A549 (cell line): Measurements from ENCODE around the gene KCTD1. TPM values are rescaled to one million over a fixed set of nuclear protein-coding genes. Genes with fewer than 3 reads are reported as not detected.

ENCODE experiments used
- ATAC-seq, 2 experiments: fragments of 200-7000 bp in 1 of 2; fragments of >200 bp in 1 of 2; cut with Nextera tagmentation in 1 of 2; cut with Tn5 transposase in 1 of 2; 3 replicates each; pipeline versions ENCODE4 v1.8.0 to v1.9.1; 2018 to 2020; ENCODE audit warnings: mild to moderate bottlenecking in 1 of 2, moderate library complexity in 1 of 2
- CTCF ChIA-PET: fragments of 300-600 bp; sonication (Branson Sonifier 250); formaldehyde crosslinking; extraction: SDS; loops from one replicate; lab custom pipeline; 2021; ENCODE audit warnings: antibody characterized with exemption, inconsistent platforms; lab: Yijun Ruan, JAX
- POLR2A ChIA-PET: fragments of 350-600 bp; formaldehyde crosslinking; extraction: SDS; loops from one replicate; lab custom pipeline; 2021; ENCODE audit warnings: antibody characterized with exemption, inconsistent platforms; lab: Yijun Ruan, JAX
- DNase-seq, 2 experiments: peaks; one replicate each; pipeline versions ENCODE4 v3.0.0 to v3.0.0-alpha.2; 2011 to 2016; ENCODE audit warnings: low read depth in 1 of 2, low spot score in 1 of 2
- FAIRE-seq: peaks from 2 replicates; lab custom pipeline; 2011; peaks lifted over from hg19 to GRCh38; lab: Jason Lieb, UNC
- H3K27ac ChIP-seq, 2 experiments: fragments of >200 bp; sonication (Bioruptor Twin); formaldehyde crosslinking; 3 replicates each; pipeline ENCODE4 v1.5.1; 2016 to 2017
- H3K4me1 ChIP-seq: fragments of >200 bp; sonication (Bioruptor Twin); formaldehyde crosslinking; 3 replicates; pipeline ENCODE4 v1.6.1; 2016
- H3K4me2 ChIP-seq: fragments of >200 bp; sonication (Bioruptor Twin); formaldehyde crosslinking; 3 replicates; pipeline ENCODE4 v1.6.1; 2016
- H3K4me3 ChIP-seq: fragments of >200 bp; sonication (Bioruptor Twin); formaldehyde crosslinking; 3 replicates; pipeline ENCODE4 v1.5.1; 2016
- H3K9me3 ChIP-seq: fragments of >200 bp; sonication (Bioruptor Twin); formaldehyde crosslinking; 3 replicates; pipeline ENCODE4 v1.6.1; 2016
- EHMT2 ChIP-seq: fragments of 200-600 bp; sonication (generic); IDR thresholded peaks from 2 replicates; pipeline ENCODE4 v1.6.1; 2016; ENCODE audit warnings: antibody characterized with exemption, low read depth, mild to moderate bottlenecking, moderate library complexity
- ESRRA ChIP-seq: fragments of 150-350 bp; IDR thresholded peaks from 2 replicates; pipeline ENCODE4 v1.6.1; 2014; ENCODE audit warnings: mild to moderate bottlenecking, low read length, borderline replicate concordance
- FOSB ChIP-seq: fragments of 250-450 bp; sonication (Bioruptor Pico); IDR thresholded peaks from 2 replicates; pipeline ENCODE4 v1.5.0; 2020; ENCODE audit warnings: mild to moderate bottlenecking, moderate library complexity
- FOSL2 ChIP-seq, 2 experiments: fragments of 450-650 bp in 1 of 2; fragments of >200 bp in 1 of 2; sonication (Bioruptor Twin) in 1 of 2; formaldehyde crosslinking; IDR thresholded peaks; 2 replicates each; pipeline versions ENCODE4 v1.5.0 to v1.6.1; 2016 to 2020; ENCODE audit warnings: mild to moderate bottlenecking in 1 of 2, moderate library complexity in 1 of 2
- HDAC2 ChIP-seq: fragments of 200-600 bp; sonication (generic); IDR thresholded peaks from 2 replicates; pipeline ENCODE4 v1.6.1; 2016
- HOXB13 ChIP-seq: fragments of 250-450 bp; sonication (Bioruptor Pico); IDR thresholded peaks from 2 replicates; pipeline ENCODE4 v1.5.0; 2020; ENCODE audit warnings: low read depth, mild to moderate bottlenecking, moderate library complexity
- HOXB5 ChIP-seq: fragments of 250-450 bp; sonication (Bioruptor Pico); IDR thresholded peaks from 2 replicates; pipeline ENCODE4 v1.5.0; 2020; ENCODE audit warnings: mild to moderate bottlenecking, moderate library complexity
- JUN ChIP-seq, 2 experiments: fragments of >200 bp; sonication (Bioruptor Twin); formaldehyde crosslinking; IDR thresholded peaks; 2 replicates in 1 of 2; 3 replicates in 1 of 2; pipeline ENCODE4 v1.6.1; 2016 to 2017
- MYC ChIP-seq: IDR thresholded peaks from 2 replicates; pipeline ENCODE4 v1.6.1; 2012; ENCODE audit warnings: mild to moderate bottlenecking, inconsistent platforms, low read length, improper control_type of control experiment, borderline replicate concordance
- POLR2A ChIP-seq: IDR thresholded peaks from 2 replicates; pipeline ENCODE4 v1.6.1; 2012; ENCODE audit warnings: mild to moderate bottlenecking, low read length
- RAD21 ChIP-seq, 2 experiments: fragments of >200 bp in 1 of 2; sonication (Bioruptor Twin) in 1 of 2; formaldehyde crosslinking in 1 of 2; IDR thresholded peaks in 1 of 2; conservative IDR thresholded peaks in 1 of 2; 2 replicates in 1 of 2; 3 replicates in 1 of 2; pipeline ENCODE4 v1.6.1; 2012 to 2018; ENCODE audit warnings: inconsistent platforms in 1 of 2
- RCOR1 ChIP-seq: fragments of 150-350 bp; IDR thresholded peaks from 2 replicates; pipeline ENCODE4 v1.6.1; 2014; ENCODE audit warnings: antibody characterized with exemption, low read length, low read depth
- RNF2 ChIP-seq: fragments of 200-600 bp; sonication (generic); IDR thresholded peaks from 2 replicates; pipeline ENCODE4 v1.6.1; 2016; ENCODE audit warnings: low read depth, mild to moderate bottlenecking, antibody characterized with exemption, moderate library complexity, borderline replicate concordance
- SMC3 ChIP-seq: fragments of >200 bp; sonication (Bioruptor Twin); formaldehyde crosslinking; IDR thresholded peaks from 3 replicates; pipeline ENCODE4 v1.6.1; 2018; ENCODE audit warnings: inconsistent platforms
- TP53 ChIP-seq: fragments of 250-450 bp; sonication (Bioruptor Pico); IDR thresholded peaks from 2 replicates; pipeline ENCODE4 v1.5.0; 2021; ENCODE audit warnings: mild to moderate bottlenecking, moderate library complexity
- ZSCAN20 ChIP-seq: fragments of 250-450 bp; sonication (Bioruptor Pico); IDR thresholded peaks from 2 replicates; pipeline ENCODE4 v1.8.0; 2022; ENCODE audit warnings: mild to moderate bottlenecking, moderate library complexity
- WGBS: methylation state at CpG from one replicate; pipeline ENCODE4 v1.1.6; 2017; ENCODE audit errors: missing lambda C conversion rate; 5-methylcytosine and 5-hydroxymethylcytosine counted together
- polyA plus RNA-seq, 4 experiments: library from polyadenylated mRNA; depleted of rRNA in 3 of 4; stranded (reverse); fragments of >200 nt; fragmentation: RNase III in 1 of 4; extraction: RNeasy Plus Mini Kit Qiagen cat#74134 plus additional on column Dnase treatment in 1 of 4; gene quantifications; 2 replicates in 3 of 4; 3 replicates in 1 of 4; pipeline ENCODE4 v1.2.3, GENCODE V29; 2011 to 2017
- TF ChIP-seq, protein P1 (sequence below): IDR thresholded peaks from 2 replicates; pipeline ENCODE4 v1.6.1; 2012
- TF ChIP-seq, protein P2 (sequence below): fragments of >200 bp; sonication (Bioruptor Twin); formaldehyde crosslinking; IDR thresholded peaks from 3 replicates; pipeline ENCODE4 v1.5.1; 2016
- TF ChIP-seq, protein P3 (sequence below): IDR thresholded peaks from 2 replicates; pipeline ENCODE4 v1.6.1; 2012; ENCODE audit warnings: low read depth, borderline replicate concordance
- TF ChIP-seq, protein P4 (sequence below): fragments of 250-450 bp; sonication (Bioruptor Pico); IDR thresholded peaks from 2 replicates; pipeline ENCODE4 v1.5.0; 2021; ENCODE audit warnings: mild to moderate bottlenecking, moderate library complexity, borderline replicate concordance
- TF ChIP-seq, protein P5 (sequence below): fragments of >200 bp; sonication (Bioruptor Twin); formaldehyde crosslinking; IDR thresholded peaks from 2 replicates; pipeline ENCODE4 v1.6.1; 2016

KCTD1 gene
- polyA plus RNA-seq, 2 of the 4 experiments (the other 2 are of a cell fraction) = 26.1 to 32.1 TPM

DNA sequence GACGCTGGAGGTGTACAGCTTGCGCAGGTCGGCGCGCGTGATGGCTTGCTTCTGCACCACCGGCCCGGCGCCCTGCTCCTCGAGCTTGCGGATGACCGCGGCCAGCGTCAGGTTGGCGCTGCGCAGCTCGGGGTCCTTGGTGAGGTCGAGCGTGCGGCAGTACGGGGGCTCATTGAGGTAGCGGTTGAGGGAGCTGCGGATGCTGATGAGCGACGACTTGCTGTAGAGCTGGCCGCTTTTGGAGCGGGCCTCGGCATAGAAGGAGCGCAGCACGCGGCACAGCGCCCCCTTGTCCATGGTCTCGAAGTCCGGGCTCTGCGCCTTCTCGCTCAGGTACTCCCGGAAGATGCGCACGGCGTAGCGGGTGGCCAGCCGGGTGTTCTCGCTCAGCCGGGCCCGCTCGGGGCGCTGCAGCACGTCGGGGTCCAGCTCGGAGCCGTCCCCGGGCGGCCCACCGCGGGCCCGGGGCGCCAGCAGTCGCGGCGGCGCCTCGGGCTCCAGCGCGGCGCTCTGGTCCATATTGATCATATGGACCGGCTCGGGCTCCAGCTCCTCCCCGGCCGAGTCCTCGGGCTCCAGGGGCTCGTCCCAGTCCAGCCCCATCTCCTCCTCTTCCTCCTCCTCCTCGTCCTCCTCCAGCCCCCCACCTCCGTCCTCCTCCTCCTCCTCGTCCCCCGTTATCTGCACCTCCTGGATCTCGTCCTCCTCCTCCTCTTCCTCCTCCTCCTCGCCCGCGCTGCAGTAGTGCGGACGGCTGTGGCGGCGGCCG, 523 bp downstream of the KCTD1 start:
- ChIA-PET CTCF (interaction anchor here (0.6 to 2.3 kb wide), 32 partner anchors 9 to 241 kb away, joined by 3 to 11 read pairs (median 4); no protein-coding TSS in a partner anchor), POLR2A (interaction anchor here (0.6 to 2.7 kb wide), 11 partner anchors 22 to 1447 kb away, joined by 3 to 16 read pairs (median 4); no protein-coding TSS in a partner anchor)
- Histone ChIP-seq H3K4me2 (peak overlapping the region; percentile 81), H3K4me3 (peak overlapping the region; percentile 91), H3K9me3 (no peaks in the 10 kb centered on the region), H3K27ac (peak overlapping the region; percentile 99 to 100), H3K4me1 (peaks cover 26% of the 10 kb centered on the region)
- ATAC-seq = peak; percentile 55 to 59
- TF ChIP-seq EHMT2 (no peak), HOXB13 (CRISPR knock-in tag) (0 out of 2 replicates have a peak, but pooled peaks have one; percentile 21), TP53 (CRISPR knock-in tag) (no peak), POLR2A (peak; percentile 24; the same call in 1 of the 2 replicates), RNF2 (peak; percentile 88; the same call in 1 of the 2 replicates), HDAC2 (peak; percentile 43; the same call in 1 of the 2 replicates), HOXB5 (CRISPR knock-in tag) (no peak), FOSB (CRISPR knock-in tag) (no peak), SMC3 (0 out of 3 replicates have a peak, but pooled peaks have one; percentile 19), RAD21 (conservative IDR thresholded peaks at IDR 0.05 in 1 of 2, IDR thresholded peaks at IDR 0.05 in 1 of 2) (peak; percentile 21 to 25; a peak in 2 of 5 replicates)
- TF ChIP-seq, protein P1, sequence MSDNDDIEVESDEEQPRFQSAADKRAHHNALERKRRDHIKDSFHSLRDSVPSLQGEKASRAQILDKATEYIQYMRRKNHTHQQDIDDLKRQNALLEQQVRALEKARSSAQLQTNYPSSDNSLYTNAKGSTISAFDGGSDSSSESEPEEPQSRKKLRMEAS = peak; percentile 80
- TF ChIP-seq, protein P2, sequence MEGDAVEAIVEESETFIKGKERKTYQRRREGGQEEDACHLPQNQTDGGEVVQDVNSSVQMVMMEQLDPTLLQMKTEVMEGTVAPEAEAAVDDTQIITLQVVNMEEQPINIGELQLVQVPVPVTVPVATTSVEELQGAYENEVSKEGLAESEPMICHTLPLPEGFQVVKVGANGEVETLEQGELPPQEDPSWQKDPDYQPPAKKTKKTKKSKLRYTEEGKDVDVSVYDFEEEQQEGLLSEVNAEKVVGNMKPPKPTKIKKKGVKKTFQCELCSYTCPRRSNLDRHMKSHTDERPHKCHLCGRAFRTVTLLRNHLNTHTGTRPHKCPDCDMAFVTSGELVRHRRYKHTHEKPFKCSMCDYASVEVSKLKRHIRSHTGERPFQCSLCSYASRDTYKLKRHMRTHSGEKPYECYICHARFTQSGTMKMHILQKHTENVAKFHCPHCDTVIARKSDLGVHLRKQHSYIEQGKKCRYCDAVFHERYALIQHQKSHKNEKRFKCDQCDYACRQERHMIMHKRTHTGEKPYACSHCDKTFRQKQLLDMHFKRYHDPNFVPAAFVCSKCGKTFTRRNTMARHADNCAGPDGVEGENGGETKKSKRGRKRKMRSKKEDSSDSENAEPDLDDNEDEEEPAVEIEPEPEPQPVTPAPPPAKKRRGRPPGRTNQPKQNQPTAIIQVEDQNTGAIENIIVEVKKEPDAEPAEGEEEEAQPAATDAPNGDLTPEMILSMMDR = peak; percentile 41
- TF ChIP-seq, protein P3, sequence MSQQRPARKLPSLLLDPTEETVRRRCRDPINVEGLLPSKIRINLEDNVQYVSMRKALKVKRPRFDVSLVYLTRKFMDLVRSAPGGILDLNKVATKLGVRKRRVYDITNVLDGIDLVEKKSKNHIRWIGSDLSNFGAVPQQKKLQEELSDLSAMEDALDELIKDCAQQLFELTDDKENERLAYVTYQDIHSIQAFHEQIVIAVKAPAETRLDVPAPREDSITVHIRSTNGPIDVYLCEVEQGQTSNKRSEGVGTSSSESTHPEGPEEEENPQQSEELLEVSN = peak; percentile 73
- FAIRE-seq = no peak
- DNase-seq = peak; percentile 44 to 85
- WGBS = 24% methylated on average over 32 of the region's 84 CpGs

DNA sequence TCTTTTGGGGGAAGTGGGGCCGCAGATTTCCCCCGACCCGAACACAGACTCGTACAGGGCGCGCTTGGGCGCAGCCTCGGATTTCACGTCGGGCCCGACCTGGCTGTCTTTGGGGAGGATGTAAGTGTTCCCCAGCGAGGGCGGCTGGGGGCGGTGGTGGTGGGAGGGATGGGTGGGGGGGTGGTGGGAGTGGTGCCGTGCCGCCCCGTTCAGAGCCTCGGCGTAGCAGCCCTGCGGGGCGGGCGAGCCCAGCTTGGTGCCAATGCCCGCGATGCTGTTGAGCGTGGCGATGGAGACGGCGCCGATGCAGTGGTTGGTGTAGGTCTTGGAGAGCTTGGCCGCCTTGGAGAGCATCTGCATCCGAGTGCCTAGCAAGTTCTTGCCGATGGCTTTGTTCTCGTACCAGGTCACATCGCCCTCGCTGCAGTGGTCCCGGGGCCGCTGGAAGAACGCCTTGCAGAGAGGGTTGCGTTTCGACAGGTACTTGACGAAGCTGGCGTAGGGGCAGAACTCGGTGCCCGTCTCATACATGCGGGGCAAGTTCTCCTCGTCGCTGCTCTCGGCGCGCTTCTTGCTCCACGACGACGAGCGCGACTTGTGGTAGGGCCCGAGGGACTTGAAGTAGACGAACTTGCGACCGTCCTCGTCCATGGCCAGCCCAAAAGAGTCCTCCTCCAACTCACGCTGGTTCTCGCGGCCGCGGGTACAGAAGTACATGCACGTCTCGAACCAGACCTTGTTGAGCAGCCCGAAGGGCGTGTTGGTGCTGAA, 1.3 kb downstream of the KCTD1 start:
- Histone ChIP-seq H3K4me2 (peak overlapping the region; percentile 81), H3K27ac (peak overlapping the region; percentile 99 to 100), H3K9me3 (no peaks in the 10 kb centered on the region), H3K4me3 (peak overlapping the region; percentile 91), H3K4me1 (peaks cover 34% of the 10 kb centered on the region)
- DNase-seq = peak in 1 of 2 experiments; percentile 52
- 89% methylated on average over 45 of the region's 69 CpGs for WGBS
- ATAC-seq = no peak
- no peak for TF ChIP-seq ESRRA
- no peak for TF ChIP-seq RCOR1
- no peak for TF ChIP-seq ZSCAN20 (CRISPR knock-in tag)
- no peak for TF ChIP-seq FOSL2 (IDR thresholded peaks at IDR 0.05)
- no peak for TF ChIP-seq FOSL2 (CRISPR knock-in tag; IDR thresholded peaks at IDR 0.05)
- no peak for TF ChIP-seq JUN (IDR thresholded peaks at IDR 0.05)
- TF ChIP-seq, protein P4, sequence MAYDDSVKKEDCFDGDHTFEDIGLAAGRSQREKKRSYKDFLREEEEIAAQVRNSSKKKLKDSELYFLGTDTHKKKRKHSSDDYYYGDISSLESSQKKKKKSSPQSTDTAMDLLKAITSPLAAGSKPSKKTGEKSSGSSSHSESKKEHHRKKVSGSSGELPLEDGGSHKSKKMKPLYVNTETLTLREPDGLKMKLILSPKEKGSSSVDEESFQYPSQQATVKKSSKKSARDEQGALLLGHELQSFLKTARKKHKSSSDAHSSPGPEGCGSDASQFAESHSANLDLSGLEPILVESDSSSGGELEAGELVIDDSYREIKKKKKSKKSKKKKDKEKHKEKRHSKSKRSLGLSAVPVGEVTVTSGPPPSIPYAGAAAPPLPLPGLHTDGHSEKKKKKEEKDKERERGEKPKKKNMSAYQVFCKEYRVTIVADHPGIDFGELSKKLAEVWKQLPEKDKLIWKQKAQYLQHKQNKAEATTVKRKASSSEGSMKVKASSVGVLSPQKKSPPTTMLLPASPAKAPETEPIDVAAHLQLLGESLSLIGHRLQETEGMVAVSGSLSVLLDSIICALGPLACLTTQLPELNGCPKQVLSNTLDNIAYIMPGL (CRISPR knock-in tag) = no peak
- no peak for TF ChIP-seq SMC3
- TF ChIP-seq, protein P5, sequence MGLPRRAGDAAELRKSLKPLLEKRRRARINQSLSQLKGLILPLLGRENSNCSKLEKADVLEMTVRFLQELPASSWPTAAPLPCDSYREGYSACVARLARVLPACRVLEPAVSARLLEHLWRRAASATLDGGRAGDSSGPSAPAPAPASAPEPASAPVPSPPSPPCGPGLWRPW = no peak
- TF ChIP-seq MYC = no peak
- no peak for FAIRE-seq
- ChIA-PET CTCF (interaction anchor here (0.8 to 2.3 kb wide), 27 partner anchors 10 to 240 kb away, joined by 3 to 11 read pairs (median 4); no protein-coding TSS in a partner anchor), POLR2A (interaction anchor here (1.3 to 1.4 kb wide), 2 partner anchors 26 to 66 kb away, joined by 3 to 4 read pairs; no protein-coding TSS in a partner anchor)
